HG03432 (cell line): Measurements from ENCODE around the gene ELFN1.
"Not testable (repeated sequence)": the region's sequence is repeated elsewhere in the genome, so short reads cannot be mapped to it uniquely, and the experiment has no call there.

Experiments used
- ATAC-seq: cut with Tn5 transposase; IDR thresholded peaks from one replicate; pipeline ENCODE4 v1.9.1; 2021; ENCODE audit warnings: mild to moderate bottlenecking, moderate library complexity; ENCODE audit not compliant: unreplicated experiment

ELFN1 gene

DNA sequence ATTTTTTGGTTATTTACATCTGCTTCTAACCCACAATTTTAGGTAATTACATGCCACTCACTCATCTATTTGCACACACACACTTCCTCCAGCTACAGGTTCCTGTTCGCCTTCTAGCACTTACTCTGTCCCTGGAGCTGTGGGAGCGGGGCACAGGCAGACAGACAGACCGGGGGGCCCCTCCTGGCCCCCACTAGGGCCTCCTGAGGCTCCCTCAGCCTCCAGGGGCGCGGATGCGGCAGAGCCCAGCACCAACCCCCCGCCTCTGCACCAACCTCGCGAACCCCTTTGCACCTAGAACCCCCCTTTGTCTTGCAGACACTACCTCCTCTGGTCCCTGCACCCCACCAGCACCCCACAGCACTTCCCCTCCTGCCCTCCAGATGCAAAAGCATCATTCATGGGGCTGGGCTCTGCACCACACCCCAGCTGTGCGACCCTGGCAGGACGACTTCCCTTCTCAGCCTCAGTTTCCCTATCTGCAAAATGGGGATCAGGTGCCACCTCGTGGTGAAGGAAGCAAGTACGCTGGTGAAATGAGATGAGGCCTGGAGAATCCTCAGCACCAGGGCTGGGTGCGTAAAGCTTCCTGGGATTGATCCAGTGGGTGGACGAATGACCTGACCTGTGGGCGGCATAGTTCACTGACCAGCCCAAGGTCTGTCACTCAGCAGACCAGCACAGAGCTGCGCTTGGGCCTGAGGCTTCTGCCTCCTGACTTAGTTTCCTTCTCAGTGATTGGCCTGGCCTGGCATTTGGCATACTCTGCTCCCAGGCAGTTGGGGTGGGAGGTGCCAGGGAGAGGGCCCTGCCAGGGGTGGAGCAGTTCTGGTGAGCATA, 37.9 kb downstream of the ELFN1 start:
- ATAC-seq, result no peak

DNA sequence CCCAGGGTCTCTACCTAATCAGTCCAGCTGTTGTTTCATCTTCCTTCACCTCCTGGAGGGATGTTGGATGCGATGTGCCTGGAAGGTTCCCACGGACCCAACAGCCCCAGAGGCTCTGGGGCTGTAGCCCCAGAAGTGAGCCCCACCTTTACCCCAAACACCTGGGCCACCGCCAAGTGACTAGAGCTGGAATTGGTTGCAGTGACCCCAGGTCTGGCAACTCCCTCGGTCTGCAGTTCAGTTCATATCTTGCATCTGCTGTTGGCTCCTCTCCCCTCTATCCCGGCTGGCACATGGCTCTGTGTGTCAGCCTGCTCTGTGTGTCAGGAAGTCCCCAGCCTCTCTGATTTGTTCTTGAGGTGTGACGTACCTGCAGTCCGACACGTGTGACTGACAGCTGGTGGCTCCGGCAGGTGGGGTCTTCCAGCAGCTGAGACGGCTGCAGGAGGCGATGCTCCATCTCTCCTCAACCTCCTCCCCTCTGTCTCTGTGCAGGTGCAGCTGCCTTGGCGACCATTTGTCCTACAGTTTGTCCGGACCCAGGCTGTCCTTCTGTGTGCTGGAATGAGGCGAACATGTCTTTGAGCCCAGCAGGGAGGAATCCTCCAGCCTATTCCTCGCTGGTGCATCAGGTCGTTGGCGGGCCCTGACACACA, 38.6 kb downstream of the ELFN1 start:
- ATAC-seq, result no peak

GRCh38 chr7:1709281-1709680, 39.2 kb downstream of the ELFN1 start:
- no peak for ATAC-seq

DNA sequence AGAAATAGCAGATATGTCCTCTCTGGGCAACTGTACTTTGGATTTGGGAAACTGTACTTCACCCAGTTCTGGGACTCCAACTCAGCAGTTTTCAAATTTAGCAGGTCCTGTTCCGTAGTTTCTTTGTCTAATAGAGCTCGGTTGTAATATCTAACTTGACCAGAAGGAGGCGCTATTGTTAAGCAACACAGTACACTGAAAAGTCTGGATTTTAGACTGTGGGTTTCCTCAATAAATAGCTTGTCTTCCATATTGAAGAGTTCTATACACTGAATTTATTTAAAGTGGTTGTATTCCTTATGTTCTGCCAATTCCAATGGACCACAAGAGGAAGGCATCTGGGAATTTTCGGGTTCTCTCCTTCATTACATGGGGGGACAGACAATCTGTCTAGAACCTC, 39.8 kb downstream of the ELFN1 start:
- ATAC-seq, result no peak

- ATAC-seq, result no peak
Measured at GRCh38 chr7:1710936-1711335, 40.9 kb downstream of the ELFN1 start.

- no peak for ATAC-seq
Measured at GRCh38 chr7:1712907-1713501, 42.9 kb downstream of the ELFN1 start.

DNA sequence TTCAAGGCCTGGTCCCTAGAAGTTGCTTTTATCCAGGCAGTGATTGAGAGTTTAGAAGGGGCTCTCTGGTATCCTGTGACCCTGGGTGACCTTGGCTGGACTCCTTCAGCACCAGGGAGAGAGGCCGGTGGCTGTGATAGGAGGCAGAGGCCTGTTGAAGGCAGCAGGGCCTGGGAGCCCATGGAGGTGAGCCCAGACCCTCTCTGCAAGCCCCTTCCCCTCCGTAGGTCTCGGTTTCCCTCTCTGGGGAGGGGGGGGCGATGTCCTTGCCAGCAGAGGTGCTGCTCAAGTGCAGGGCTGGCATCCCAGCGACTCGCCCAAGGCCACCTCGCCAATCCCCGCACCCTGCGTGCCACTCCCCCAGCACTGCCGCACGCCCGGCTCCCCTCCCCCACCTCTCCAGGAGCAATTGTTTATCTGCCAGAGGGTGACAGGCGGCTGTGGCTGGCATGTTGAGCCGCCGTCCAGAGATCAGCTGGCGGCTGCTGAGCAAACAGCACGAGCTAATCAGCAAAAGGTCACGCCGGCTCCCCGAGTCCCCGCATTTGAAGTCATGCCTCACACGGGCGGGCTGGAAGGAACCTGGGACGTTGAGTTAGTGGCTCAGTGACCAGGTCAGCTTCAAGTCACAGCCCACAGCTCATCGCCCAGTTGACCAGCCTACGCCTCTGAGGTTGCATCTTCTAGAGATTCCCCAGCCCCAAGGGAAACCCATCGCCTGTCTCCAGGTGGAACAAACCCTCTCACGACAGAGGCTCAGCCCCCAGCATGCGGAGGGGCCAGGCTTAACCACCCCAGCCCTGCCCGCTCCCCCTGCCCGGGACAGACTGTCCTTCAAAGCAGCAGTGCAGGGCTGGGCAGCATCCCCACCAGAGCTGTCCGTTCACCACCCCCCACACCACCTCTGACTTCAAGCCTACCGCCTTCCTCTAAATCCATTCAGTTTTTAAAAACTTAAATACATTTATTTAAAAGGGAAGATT, 43.7 kb downstream of the ELFN1 start:
- ATAC-seq, result no peak

DNA sequence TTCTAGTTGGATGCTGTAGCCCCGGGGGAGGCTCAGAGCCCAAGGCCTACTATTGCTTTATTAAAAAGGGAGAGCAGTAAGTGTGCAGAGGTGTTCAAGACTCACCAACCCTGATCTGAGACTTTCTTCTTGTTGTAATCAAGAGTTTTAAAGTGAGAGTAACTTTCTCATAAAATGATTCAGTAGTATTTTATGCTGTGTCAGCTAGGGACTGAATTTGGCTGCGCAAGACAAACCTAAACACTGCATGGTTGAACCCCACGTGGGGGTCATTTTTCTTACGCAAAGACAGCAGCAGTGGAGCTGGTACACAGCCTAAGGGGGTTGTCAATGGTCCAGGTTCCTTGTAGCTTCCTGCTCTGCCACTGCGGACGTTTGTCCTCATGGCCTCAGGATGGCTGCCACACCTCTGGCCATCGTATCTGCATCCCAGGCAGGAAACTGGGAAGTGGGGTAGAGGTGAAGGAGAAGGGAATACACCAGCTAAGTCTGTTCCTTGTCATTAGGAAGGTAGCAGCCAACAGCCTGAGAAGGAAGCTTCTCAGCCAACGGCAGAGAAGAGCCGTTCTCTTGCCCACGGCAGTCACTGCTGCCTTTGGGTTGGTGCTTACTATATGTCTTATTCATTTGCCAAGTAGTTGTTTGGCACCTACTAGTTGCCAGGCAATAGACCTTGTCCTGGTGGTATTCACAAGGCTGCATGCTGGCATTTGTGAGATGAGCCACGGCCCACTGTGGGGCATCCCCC, 44.7 kb downstream of the ELFN1 start:
- no peak for ATAC-seq

DNA sequence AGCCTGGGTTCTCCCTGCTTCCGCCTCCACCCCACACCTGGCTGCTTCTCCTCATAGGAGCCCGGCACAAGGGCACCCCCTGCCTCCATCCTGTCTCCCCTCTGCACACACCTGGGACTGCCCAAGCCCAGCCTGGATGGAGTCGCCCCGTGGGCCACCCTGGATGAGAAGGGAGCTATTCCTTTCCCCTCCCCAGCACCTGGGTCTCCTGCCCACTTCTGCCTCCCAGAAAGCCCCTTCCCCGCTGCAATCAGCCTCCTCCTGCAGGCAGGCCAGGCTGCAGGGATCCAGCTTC, 45.2 kb downstream of the ELFN1 start:
- ATAC-seq, result no peak

GRCh38 chr7:1715671-1716074, 45.6 kb downstream of the ELFN1 start:
- ATAC-seq, result no peak

- ATAC-seq, result no peak
Measured at GRCh38 chr7:1716263-1717094, 46.4 kb downstream of the ELFN1 start.

DNA sequence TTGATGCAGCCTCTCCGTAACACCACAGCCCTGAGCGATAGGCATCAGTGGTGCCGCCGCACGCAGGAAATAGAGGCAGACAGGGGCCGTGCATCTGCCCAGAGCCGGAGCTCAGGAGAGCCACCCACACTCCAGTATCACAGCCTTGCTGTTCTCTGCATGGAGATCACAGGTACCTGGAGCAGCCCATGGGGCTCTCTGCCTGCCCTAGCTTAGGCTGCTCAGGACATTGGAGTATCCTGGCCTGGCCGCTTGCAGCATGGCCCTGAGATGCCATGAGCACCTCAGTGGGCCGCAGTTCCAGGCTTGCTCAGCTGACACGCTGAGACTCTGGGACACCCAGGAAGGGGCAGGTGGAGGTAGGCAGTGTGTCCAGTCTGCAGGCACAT, 47.0 kb downstream of the ELFN1 start:
- no peak for ATAC-seq

- no peak for ATAC-seq
Measured at GRCh38 chr7:1717903-1718676, 48.0 kb downstream of the ELFN1 start.

DNA sequence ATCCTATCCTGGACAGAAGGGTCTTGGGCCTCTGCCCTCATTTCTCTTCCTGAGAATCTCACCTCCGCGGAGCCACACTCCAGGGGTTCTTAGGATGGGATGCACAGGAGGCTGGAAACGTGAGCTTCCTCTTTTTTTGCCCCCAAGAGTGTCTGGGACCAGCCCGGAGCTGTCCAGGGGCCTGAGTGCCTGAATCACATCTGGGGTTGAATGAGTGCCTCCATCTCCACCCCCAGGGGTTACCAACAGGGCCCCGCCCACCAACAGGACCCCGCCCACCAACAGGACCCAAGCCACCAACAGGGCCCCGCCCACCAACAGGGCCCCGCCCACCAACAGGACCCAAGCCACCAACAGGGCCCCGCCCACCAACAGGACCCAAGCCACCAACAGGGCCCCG, 48.8 kb downstream of the ELFN1 start:
- not testable (repeated sequence) for ATAC-seq

DNA sequence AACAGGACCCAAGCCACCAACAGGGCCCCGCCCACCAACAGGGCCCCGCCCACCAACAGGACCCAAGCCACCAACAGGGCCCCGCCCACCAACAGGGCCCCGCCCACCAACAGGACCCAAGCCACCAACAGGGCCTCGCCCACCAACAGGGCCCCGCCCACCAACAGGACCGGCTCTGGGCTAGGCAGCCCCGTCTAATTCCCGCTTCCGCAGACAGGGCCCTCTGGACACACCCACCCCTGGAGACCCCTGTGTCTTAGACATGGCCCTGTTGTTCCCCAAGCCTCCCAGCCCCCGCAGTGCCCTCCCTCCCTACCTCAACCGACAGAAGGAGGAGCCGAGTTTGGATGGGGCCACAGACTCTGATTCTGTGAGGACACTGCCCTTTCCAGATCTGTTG, 49.2 kb downstream of the ELFN1 start:
- not testable (repeated sequence) for ATAC-seq

- no peak for ATAC-seq
Measured at GRCh38 chr7:1719913-1720312, 49.8 kb downstream of the ELFN1 start.

DNA sequence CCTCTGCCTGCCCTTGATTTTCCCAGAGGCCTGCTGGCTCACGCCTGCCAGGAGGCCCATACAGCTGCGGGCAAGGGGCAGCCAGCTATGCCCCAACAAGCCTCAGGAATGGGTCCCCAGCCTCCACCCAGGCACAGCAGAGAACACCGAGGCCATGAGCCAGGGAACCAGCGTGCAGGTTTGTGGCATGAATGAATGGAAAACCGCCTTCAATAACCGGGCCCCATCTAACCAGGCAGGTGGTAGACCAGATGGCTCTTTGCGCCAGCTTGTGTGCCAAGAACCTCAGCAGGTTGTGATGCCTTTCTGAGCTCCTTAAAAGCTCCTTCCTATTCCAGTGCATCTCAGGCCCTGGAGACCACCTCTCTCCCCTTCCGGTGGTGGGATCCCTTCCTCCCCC, 50.2 kb downstream of the ELFN1 start:
- no peak for ATAC-seq

GRCh38 chr7:1721047-1721690, 51.1 kb downstream of the ELFN1 start:
- no peak for ATAC-seq
